HEK293 (cell line): Measurements from ENCODE around the gene IFT122.
"Not testable (repeated sequence)": the region's sequence is repeated elsewhere in the genome, so short reads cannot be mapped to it uniquely, and the experiment has no call there.

Experiments
- CTCF ChIP-seq: fragments of 450-650 bp; formaldehyde crosslinking; IDR thresholded peaks from 2 replicates; pipeline ENCODE4 v1.5.1; 2016; ENCODE audit warnings: missing biosample characterization, missing genetic modification characterization
- ZNF768 ChIP-seq: fragments of 450-650 bp; formaldehyde crosslinking; IDR thresholded peaks from 2 replicates; pipeline ENCODE4 v1.5.1; 2018; ENCODE audit warnings: missing biosample characterization, mild to moderate bottlenecking, missing genetic modification characterization
- ZSCAN16 ChIP-seq: fragments of 450-650 bp; formaldehyde crosslinking; IDR thresholded peaks from 2 replicates; pipeline ENCODE4 v1.5.1; 2016; ENCODE audit warnings: missing biosample characterization, missing genetic modification characterization

GRCh38 chr3:129481225-129481765, 41.3 kb downstream of the IFT122 start:
- not testable (repeated sequence) for TF ChIP-seq CTCF, ZNF768, ZSCAN16 (tag by site-specific recombination)
